Testis (tissue), 3 donors: ENCODE results near the gene PHLDA3. TPM values are rescaled to one million over a fixed set of nuclear protein-coding genes. Genes with fewer than 3 reads are reported as not detected.
"Not testable (repeated sequence)": the region's sequence is repeated elsewhere in the genome, so short reads cannot be mapped to it uniquely, and the experiment has no call there.

Experiments used
- DNase-seq: peaks from one replicate; pipeline ENCODE4 v3.0.0-alpha.2; 2019
- H3K27ac ChIP-seq, 2 donors: fragments of 200-600 bp; sonication (generic); one replicate each; pipeline ENCODE4 v1.5.1; 2019
- H3K27me3 ChIP-seq: fragments of 200-600 bp; sonication (generic); one replicate; pipeline ENCODE4 v1.5.1; 2019
- H3K36me3 ChIP-seq: fragments of 200-600 bp; sonication (generic); one replicate; pipeline ENCODE4 v1.5.1; 2017; ENCODE audit warnings: low read depth; ENCODE audit errors: missing control alignments
- H3K4me1 ChIP-seq: fragments of 200-600 bp; sonication (generic); one replicate; pipeline ENCODE4 v1.5.1; 2019
- H3K4me3 ChIP-seq, 2 donors: fragments of 200-600 bp; sonication (generic); one replicate each; pipeline ENCODE4 v1.5.1; 2017 to 2019
- H3K9me3 ChIP-seq: fragments of 200-600 bp; sonication (generic); one replicate; pipeline ENCODE4 v1.5.1; 2017
- CTCF ChIP-seq, 3 experiments: fragments of 450-650 bp in 2 of 3; fragments of 200-600 bp in 1 of 3; sonication (generic) in 1 of 3; IDR thresholded peaks; one replicate each; pipeline ENCODE4 v1.5.1; 2016 to 2019; ENCODE audit warnings: antibody characterized with exemption in 3 of 3, mild to moderate bottlenecking in 2 of 3, moderate library complexity in 1 of 3
- POLR2A ChIP-seq: fragments of 450-650 bp; IDR thresholded peaks from one replicate; pipeline ENCODE4 v1.6.1; 2017; ENCODE audit warnings: antibody characterized with exemption, mild to moderate bottlenecking, moderate library complexity
- WGBS, 2 donors: methylation state at CpG; one replicate each; pipeline ENCODE4 v1.1.5; 2018; 5-methylcytosine and 5-hydroxymethylcytosine counted together
- intact Hi-C: fragments of 100-400 bp; cut with DNase I; formaldehyde crosslinking; loops from one replicate; pipeline ENCODE4 v1.15.1; 2023; ENCODE audit warnings: low total_unique reads
- polyA plus RNA-seq: library from polyadenylated mRNA; stranded (reverse); fragments of 350-450 nt; fragmentation: Illumina TruSeq; extraction: RNeasy Lipid Tissue Mini Kit (QIAGEN cat#74804); gene quantifications from one replicate; pipeline ENCODE4 v1.2.3, GENCODE V29; 2014; ENCODE audit warnings: low read depth, low replicate concordance; ENCODE audit not compliant: insufficient read depth
- total RNA-seq, 2 donors: library from RNA; depleted of rRNA; stranded (reverse); fragments of >200 nt; gene quantifications; one replicate each; pipeline ENCODE4 v1.2.3, GENCODE V29; 2016

Gene PHLDA3
- total and polyA plus RNA-seq, 3 donors from 2014 or later: 22.7 to 24.0 (median 23.1) TPM

GRCh38 chr1:201476670-201477344 lies 7.8 kb upstream of the PHLDA3 start:
- Histone ChIP-seq H3K4me3 (no peak overlapping the region), H3K27ac (no peak overlapping the region), H3K4me1 (peaks cover 12% of the 10 kb centered on the region), H3K36me3 (no peaks in the 10 kb centered on the region), H3K27me3 (no peaks in the 10 kb centered on the region), H3K9me3 (no peaks in the 10 kb centered on the region)
- 86 to 91% methylated on average over 6 of the region's 6 CpGs for WGBS, 2 donors
- intact Hi-C loops: no loop called here
- no peak for TF ChIP-seq CTCF (IDR thresholded peaks at IDR 0.05)
- TF ChIP-seq POLR2A: no peak
- DNase-seq: no peak

- DNase-seq: no peak
- Histone ChIP-seq H3K27ac (no peak overlapping the region), H3K9me3 (no peaks in the 10 kb centered on the region), H3K36me3 (no peaks in the 10 kb centered on the region), H3K27me3 (no peaks in the 10 kb centered on the region), H3K4me1 (peaks cover 5% of the 10 kb centered on the region), H3K4me3 (no peak overlapping the region)
- WGBS, 2 donors: 86 to 92% methylated on average over 8 of the region's 8 CpGs
- intact Hi-C loops: no loop called here
- TF ChIP-seq CTCF (IDR thresholded peaks at IDR 0.05): no peak
Observed at GRCh38 chr1:201475915-201476669, 7.1 kb upstream of the PHLDA3 start.

- no peak for DNase-seq
- WGBS, 2 donors: 85 to 98% methylated on average over 2 of the region's 2 CpGs
- H3K36me3 ChIP-seq: no peaks in the 10 kb centered on the region
- H3K9me3 ChIP-seq: no peaks in the 10 kb centered on the region
- no peaks in the 10 kb centered on the region for H3K27me3 ChIP-seq
- no peak for TF ChIP-seq POLR2A
- no peak for TF ChIP-seq CTCF (IDR thresholded peaks at IDR 0.05)
- H3K27ac ChIP-seq: no peak overlapping the region
- H3K4me1 ChIP-seq: peaks cover 3% of the 10 kb centered on the region
- no peak overlapping the region for H3K4me3 ChIP-seq
- intact Hi-C loops: no loop called here
Observed at GRCh38 chr1:201475130-201475529, 6.1 kb upstream of the PHLDA3 start.

- TF ChIP-seq CTCF (IDR thresholded peaks at IDR 0.05): no peak
- H3K4me1 ChIP-seq: no peaks in the 10 kb centered on the region
- intact Hi-C loops: no loop called here
Observed at GRCh38 chr1:201473296-201473695, 4.3 kb upstream of the PHLDA3 start.

GRCh38 chr1:201472321-201472720 lies 3.3 kb upstream of the PHLDA3 start:
- H3K4me1 ChIP-seq, H3K36me3 ChIP-seq, H3K27ac ChIP-seq, H3K9me3 ChIP-seq, DNase-seq, H3K27me3 ChIP-seq, H3K4me3 ChIP-seq, intact Hi-C loops: not testable (repeated sequence)
- 97% methylated on average over 8 of the region's 8 CpGs for WGBS, 2 donors

More at GRCh38 chr1:201473296-201473695, 4.3 kb upstream of the PHLDA3 start:
- Histone ChIP-seq H3K27me3 (no peaks in the 10 kb centered on the region), H3K27ac (no peak overlapping the region), H3K4me3 (no peak overlapping the region), H3K36me3 (no peaks in the 10 kb centered on the region), H3K9me3 (no peaks in the 10 kb centered on the region)
- 79 to 85% methylated on average over 2 of the region's 2 CpGs for WGBS, 2 donors
- DNase-seq: no peak
